CD4-positive, alpha-beta T cell treated with Interleukin-15 for 4 hours (primary cell): ENCODE measurements around the gene ALKBH3.
A peak's percentile ranks its signal among the peaks of the same experiment; 100 is the strongest.

ENCODE experiments used
- DNase-seq: peaks from one replicate; pipeline ENCODE4 v3.0.0-alpha.2; 2020; ENCODE audit warnings: low spot score

The ALKBH3 gene

DNA sequence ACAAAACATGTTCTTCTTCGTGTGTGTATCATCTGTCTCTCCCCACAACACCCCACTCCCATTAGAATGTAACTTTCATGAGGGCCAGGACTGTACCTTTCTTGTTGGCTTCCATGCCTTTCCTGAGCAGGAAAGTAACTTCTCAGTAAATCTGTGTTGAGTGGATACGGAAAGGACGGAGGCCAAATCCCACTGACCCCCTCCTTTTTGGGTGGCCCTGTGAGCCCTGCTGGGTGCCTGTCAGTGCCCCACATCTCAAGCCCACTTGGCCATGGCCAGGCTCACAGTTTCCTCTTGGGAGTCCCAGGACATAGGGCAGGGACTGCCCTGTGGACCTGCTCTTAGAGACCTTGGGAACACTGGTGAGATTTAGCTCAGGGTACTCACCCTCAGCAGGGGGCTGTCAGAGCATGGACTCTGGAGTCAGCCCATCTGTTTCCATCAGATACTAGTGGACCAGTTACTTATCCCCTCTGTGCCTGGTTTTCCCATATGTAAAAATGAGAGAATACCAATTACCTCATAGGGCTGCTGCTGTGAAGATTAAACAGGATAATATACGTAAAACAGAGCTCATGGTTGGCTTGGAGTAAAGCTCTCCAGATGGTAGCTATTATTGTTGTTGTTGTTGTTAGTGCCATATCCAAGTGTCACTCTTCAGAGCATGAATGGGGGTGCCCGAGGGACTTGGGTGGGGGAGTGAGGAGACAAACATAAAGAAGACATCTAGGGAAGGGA, 60.8 kb downstream of the ALKBH3 start:
- DNase-seq: no peak

DNA sequence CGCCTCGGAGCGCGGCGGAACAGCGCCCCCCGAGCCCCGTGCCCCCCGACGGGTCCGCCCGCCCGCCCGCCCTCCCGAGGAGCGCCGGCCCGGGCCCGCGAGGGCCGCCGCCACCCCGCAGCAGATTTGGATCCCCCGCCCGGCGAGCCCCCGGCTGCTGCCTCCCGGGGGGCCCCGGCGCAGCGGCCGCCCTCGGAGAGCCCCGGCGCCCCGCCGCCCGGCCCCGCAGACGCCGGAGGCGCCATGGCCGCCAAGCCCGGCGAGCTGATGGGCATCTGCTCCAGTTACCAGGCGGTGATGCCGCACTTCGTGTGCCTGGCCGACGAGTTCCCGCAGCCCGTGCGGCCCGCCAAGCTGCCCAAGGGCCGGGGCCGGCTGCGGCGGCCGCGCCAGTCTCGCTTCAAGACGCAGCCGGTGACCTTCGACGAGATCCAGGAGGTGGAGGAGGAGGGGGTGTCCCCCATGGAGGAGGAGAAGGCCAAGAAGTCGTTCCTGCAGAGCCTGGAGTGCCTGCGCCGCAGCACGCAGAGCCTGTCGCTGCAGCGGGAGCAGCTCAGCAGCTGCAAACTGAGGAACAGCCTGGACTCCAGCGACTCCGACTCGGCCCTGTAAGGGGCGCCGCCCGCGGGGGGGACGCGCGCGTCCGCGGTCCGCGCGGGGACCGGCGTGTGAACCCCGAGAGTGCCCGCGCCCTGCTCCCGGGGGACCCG, 62.2 kb downstream of the ALKBH3 start:
- DNase-seq: no peak

DNA sequence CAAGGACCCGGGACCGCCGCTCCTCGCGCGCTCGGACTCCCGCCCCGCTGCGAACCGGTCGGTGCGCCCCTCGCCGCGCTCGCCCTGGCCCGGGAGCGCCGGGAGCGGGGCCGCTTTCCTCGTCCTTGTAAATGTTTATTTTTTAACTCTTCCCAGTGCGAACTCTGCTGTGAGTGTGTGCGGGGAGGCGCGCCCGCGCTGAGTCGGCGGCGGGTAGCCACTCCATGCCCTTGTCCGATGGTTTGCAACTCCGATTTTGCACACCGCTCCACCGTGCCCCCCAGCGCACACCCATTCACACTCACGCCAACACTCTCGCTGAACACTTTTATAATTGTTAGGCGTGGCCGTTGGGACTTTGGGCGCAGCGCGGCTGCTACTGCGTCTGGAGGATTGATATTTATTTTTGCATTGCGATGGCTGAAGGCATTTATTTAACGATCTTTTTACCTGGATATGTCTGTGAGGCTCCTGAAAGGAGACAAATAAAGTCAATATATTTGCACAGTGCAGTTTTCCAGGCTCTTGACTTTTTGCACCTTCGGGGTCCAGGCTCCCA, 62.8 kb downstream of the ALKBH3 start:
- DNase-seq: no peak

DNA sequence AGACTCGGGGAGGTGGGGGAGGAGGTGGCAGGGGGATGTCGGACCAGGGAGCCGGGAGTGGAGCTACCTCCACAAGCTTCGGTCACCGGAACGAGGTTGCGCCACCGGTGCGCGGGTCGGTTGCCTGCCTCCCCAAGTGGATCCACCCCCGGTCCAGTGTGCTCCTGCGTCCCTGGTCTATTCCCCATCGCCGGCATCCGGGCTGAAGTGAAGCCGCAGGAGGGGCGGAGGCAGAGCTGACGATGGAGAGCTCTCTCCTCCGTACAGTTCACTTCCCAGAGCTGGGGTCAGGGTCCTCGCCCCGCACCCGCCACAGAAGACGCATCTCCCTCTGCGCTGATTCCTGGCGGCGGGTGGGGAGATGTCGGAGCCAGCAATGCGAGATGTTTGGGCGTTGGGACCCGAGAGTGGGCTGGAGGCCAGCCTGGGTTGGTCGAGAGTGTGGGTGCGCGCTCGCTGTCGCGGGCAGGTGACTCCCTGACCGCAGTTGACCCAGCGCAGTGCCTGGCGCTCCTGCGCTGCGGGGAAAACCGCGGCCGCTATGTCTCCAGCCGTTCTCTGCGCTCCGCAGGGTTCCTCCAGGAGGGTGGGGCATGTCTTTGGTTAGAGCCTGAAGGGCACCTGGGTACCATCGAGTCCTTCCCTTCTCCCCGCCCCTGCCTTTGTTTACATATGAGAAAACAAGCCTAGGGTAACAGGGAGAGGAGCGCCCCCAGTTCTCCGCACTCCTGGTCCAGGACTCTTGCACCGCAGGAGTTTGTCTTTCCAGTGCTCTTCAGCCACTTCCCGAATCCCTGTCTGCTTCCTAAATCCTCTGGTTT, 63.5 kb downstream of the ALKBH3 start:
- DNase-seq: no peak

GRCh38 chr11:43944761-43945311, 64.2 kb downstream of the ALKBH3 start:
- DNase-seq: peak; percentile 56

DNA sequence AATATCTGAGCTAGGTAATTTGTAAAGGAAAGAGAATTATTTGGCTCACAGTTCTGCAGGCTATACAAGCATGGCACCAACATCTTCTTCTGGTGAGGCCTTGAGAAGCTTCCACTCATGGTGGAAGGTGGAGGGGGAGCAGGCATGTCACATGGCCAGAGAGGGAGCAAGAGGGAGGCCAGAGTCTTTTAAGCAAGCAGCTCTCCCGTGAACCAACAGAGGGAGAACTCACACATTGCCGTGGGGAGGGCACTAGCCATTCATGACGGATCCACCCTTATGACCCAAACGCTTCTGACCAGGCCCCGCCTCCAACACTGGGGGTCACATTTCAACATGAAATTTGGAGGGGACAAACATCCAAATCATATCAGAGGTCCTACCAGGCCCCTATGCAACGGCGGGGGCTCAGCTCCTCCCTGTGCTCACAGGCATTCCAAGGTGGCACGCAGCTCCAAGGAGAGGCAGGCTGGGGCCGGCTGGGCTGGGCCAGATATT, 66.4 kb downstream of the ALKBH3 start:
- DNase-seq: no peak

DNA sequence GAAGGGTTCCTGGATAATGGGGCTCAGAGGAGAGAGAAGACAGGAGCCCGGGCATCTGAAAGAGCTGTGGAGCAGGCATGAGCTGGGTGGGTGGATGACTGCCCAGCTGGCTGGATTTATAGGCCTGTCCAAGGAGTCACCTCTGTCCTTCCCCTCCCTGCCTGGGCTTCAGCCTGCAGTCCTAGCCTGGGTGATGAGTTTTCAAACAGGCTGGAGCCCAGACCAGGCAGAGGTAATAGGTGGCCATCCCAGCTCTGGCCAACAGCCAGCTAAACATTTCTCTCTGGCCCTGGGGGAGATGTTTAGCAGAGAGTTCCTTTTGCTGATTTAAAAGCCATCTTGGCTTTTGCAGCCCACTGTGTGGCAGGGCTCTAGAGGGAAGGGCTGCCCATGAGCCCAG, 67.2 kb downstream of the ALKBH3 start:
- DNase-seq: no peak

DNA sequence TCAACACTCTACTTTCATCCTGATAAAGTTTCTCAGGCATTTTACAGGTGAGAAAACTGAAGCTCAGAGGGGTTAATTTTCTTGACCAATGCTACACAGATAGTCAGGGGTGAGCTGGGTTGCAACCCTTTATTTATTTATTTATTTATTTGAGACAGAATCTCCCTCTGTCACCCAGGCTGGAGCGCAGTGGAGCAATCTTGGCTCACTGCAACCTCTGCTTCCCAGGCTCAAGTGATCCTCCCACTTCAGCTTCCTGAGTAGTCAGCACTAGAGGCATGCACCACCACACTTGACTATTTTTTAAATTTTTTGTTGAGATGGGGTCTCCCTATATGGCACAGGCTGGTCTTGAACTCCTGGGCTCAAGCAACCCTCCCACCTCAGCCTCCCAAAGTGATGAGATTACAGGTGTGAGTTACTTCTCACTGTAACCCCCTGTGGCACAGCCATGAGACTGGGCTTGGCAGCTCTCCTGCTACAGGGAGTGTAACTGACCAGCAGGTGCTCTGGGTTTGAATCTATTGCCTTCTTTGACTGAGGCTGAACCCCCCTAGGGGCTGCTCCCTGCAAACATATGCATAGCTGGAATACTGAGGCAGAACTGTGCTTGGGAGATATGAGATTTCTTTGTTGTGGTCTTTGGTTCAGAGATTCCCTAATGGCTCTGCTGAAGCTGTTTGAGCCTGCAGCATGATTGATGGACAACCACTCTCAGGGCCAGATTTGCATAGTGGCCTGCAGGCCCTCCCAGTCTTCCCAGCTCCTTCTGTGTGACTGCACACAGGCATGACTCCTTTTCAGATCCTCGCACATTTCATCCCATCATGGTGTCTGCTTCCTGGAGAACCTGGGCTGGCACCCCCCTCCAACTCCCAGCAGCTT, 68.0 kb downstream of the ALKBH3 start:
- DNase-seq: no peak

GRCh38 chr11:43950311-43950855, 69.8 kb downstream of the ALKBH3 start:
- DNase-seq: no peak

DNA sequence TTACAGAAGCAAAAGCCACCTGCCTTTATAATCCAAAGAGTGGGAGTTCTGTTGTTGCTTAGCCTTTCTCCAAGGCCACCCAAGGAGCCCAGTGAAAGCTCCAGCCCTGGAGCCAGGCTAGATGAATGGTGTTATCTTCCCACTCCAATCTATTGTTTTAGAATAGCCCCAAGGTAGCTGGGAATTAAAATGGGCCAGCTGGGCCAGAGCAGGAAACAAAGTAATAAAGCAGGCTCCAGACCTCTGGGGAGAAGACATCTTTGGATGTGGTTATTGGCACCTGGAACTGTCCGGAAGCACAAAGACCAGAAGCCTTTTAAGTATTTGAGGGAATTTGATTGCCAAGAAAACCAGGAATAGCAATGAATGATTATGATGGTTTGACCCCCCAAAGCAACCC, 70.6 kb downstream of the ALKBH3 start:
- no peak for DNase-seq

GRCh38 chr11:43952020-43952400, 71.4 kb downstream of the ALKBH3 start:
- DNase-seq: no peak

- DNase-seq: no peak
Measured at GRCh38 chr11:43952401-43953342, 72.0 kb downstream of the ALKBH3 start.

GRCh38 chr11:43953521-43953920, 72.9 kb downstream of the ALKBH3 start:
- DNase-seq: no peak

GRCh38 chr11:43954241-43954640, 73.6 kb downstream of the ALKBH3 start:
- no peak for DNase-seq

DNA sequence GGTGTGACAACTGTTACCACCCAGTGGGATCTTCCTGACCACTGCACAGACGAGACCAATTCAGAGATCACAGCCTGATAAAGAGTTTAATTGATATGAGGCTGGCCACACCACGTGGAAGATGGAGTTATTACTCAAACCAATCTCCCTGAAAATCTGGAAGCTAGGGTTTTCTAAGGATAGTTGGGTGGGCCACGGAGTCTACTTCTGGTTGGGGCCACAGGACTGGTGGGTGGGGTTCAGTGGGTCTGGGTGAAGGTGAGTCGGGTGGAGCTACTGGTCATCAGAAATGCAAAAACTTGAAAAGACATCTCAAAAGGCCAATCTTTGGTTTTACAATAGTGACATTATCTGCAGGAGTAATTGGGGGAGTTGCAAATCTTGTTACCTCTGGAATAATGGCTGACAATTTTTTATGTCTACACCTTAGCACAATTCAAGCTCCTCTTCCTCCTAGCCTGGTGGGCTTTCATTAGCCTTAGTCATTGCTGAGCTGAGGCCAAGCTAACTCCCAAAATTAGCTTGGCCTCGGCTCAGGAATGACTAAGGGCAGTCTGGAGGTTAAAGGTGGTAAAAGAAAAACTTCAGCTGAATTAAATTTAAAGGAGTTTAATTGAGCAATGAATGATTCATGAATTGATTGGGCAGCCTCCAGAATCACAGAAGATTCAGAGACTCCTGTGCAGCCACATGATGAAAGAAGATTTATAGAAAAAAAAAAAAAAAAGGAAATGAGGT, 74.9 kb downstream of the ALKBH3 start:
- DNase-seq: no peak

DNA sequence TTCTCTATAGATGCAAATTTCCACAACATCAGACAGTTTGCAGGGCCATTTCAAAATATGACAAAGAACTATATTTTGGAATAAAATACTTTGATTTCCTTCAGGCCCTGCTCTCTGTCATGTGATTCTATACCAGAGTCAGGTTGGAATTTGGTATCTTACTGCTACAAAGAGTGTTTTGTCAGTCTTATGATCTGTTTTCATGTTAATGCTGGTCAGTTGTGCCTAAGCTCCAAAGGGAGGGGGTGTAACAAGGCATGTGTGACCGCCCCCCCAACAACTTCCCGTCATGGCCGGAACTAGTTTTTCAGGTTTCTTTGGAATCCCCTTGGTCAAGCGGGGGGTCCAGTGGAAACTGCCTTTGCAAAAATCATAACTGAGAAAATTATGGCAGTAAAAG, 76.9 kb downstream of the ALKBH3 start:
- no peak for DNase-seq

- DNase-seq: no peak
Measured at GRCh38 chr11:43959321-43959995, 78.8 kb downstream of the ALKBH3 start.
